Psoas muscle (tissue), 8 donors: ENCODE measurements around the gene QKI. TPM values are rescaled to one million over a fixed set of nuclear protein-coding genes. Genes with fewer than 3 reads are reported as not detected.

Source experiments
- ATAC-seq, 4 donors: fragments of 200-7000 bp; cut with Tn5 transposase; one replicate each; pipeline ENCODE4 v1.9.1; 2020; ENCODE audit warnings: moderate library complexity in 3 of 4, mild to moderate bottlenecking in 2 of 4
- DNase-seq, 2 donors: peaks; one replicate each; pipeline ENCODE4 v3.0.0-alpha.2; 2020
- H3K27ac ChIP-seq: fragments of 200-600 bp; one replicate; pipeline ENCODE4 v1.8.0; 2022
- H3K27me3 ChIP-seq, 3 donors: fragments of 200-600 bp in 1 of 3; one replicate each; pipeline versions ENCODE4 v1.6.1 to v1.8.0; 2013 to 2022; ENCODE audit warnings: low read length in 2 of 3, mild to moderate bottlenecking in 2 of 3, moderate library complexity in 1 of 3; ENCODE audit not compliant: insufficient read depth in 3 of 3
- H3K36me3 ChIP-seq, 2 donors: fragments of 200-600 bp in 1 of 2; one replicate each; pipeline versions ENCODE4 v1.6.1 to v1.8.0; 2013 to 2022; ENCODE audit warnings: low read depth in 1 of 2, mild to moderate bottlenecking in 1 of 2, moderate library complexity in 1 of 2; ENCODE audit not compliant: insufficient read depth in 1 of 2
- H3K4me1 ChIP-seq: fragments of 200-600 bp; one replicate; pipeline ENCODE4 v1.8.0; 2022
- H3K4me3 ChIP-seq: fragments of 200-600 bp; one replicate; pipeline ENCODE4 v1.8.0; 2022; ENCODE audit warnings: mild to moderate bottlenecking
- H3K9me3 ChIP-seq: fragments of 200-600 bp; one replicate; pipeline ENCODE4 v1.8.0; 2022
- WGBS, 3 donors: extraction: QIAGEN DNeasy Blood & Tissue Kit; methylation state at CpG; one replicate each; pipeline versions ENCODE4 v1.1.6 to v1.1.7; 2013; 5-methylcytosine and 5-hydroxymethylcytosine counted together
- intact Hi-C, 2 donors: fragments of 100-400 bp; cut with DNase I; formaldehyde crosslinking; loops; one replicate each; pipeline versions ENCODE4 v1.11.0 to v1.14.2; 2022
- polyA plus RNA-seq, 3 donors: library from polyadenylated mRNA; stranded (reverse); fragments of 200-250 nt; gene quantifications; one replicate each; pipeline ENCODE4 v1.2.3, GENCODE V29; 2013
- total RNA-seq, 4 donors: library from RNA; stranded (reverse); fragmentation: NEBNext Ultra II Directional in 2 of 4; extraction: Animal tissue kit (Norgen Biotek cat#: 25700) in 2 of 4; gene quantifications; one replicate each; pipeline versions ENCODE4 v1.2.1 to v1.2.4, GENCODE V29; 2021 to 2023
- TF ChIP-seq, protein P1 (sequence below): fragments of 200-600 bp; IDR thresholded peaks from one replicate; pipeline ENCODE4 v1.8.0; 2022; ENCODE audit warnings: antibody characterized with exemption
- donor health status: healthy with polysubstance abuse.
- donor health status: DM: no; HTN: no; CAD: no; lungs with moderate emphysema.
- donor health status: Bipolar disorder and iron deficiency.
- donor health status: healthy.
- donor health status: DM: yes; HTN: yes; CAD: no.
- donor health status: DM: no; HTN: no; CAD: no.
- donor health status: DM: no; HTN: no; CAD: no.
- donor health status: DM: yes; HTN: yes; CAD: no.

Gene QKI
- total and polyA plus RNA-seq, 7 donors = 62.0 to 421 (median 275) TPM

DNA sequence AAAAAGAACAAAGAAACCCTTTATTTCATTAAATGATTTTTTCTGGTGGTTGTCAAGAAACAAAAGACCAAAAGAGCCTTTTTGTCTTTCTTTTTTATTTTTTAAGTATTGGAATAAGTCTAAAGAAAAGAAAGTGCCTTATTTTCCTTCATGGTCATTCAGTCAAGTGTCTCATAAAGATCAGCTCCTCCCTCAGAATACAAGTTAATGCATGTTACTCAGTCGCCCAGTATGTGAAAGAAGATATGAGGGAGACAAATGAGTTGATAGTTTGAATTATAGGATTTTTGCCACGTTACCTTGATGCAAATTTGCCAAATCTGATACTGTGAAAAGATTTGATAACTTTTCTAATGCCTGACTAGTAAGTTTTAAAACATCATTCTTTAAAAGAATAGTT, 157.2 kb downstream of the QKI start:
- intact Hi-C loops = no loop called here
- Histone ChIP-seq H3K4me1 (peaks cover 49% of the 10 kb centered on the region), H3K9me3 (no peaks in the 10 kb centered on the region), H3K27ac (peak overlapping the region; percentile 60), H3K4me3 (no peak overlapping the region), H3K36me3 (peaks cover 0 to 58% of the 10 kb centered on the region in 2 donors), H3K27me3 (no peaks in the 10 kb centered on the region)
- no peak for ATAC-seq
- TF ChIP-seq, protein P1, sequence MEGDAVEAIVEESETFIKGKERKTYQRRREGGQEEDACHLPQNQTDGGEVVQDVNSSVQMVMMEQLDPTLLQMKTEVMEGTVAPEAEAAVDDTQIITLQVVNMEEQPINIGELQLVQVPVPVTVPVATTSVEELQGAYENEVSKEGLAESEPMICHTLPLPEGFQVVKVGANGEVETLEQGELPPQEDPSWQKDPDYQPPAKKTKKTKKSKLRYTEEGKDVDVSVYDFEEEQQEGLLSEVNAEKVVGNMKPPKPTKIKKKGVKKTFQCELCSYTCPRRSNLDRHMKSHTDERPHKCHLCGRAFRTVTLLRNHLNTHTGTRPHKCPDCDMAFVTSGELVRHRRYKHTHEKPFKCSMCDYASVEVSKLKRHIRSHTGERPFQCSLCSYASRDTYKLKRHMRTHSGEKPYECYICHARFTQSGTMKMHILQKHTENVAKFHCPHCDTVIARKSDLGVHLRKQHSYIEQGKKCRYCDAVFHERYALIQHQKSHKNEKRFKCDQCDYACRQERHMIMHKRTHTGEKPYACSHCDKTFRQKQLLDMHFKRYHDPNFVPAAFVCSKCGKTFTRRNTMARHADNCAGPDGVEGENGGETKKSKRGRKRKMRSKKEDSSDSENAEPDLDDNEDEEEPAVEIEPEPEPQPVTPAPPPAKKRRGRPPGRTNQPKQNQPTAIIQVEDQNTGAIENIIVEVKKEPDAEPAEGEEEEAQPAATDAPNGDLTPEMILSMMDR = no peak
- no peak for DNase-seq
- WGBS, 3 donors = 67 to 94% (median 68%) methylated on average over 2 of the region's 2 CpGs

DNA sequence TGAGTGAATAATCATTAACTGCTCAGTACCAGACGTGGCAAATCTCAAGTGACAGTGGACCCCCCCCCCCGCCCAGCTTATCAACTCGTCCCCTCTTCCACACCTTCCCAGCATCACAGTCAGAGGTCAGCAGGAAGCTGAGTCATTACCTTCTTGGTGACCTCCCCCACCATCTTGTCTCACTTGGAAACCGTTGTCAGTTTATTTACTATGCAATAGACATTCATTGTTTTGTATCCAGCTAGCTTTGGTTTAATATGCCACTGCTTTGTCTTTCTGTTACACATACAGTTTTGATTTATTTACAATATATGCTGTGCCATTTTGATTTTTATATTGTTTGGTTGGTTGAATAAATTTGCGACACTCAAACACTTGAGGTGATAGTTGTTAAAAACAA, 158.1 kb downstream of the QKI start:
- peak overlapping the region; percentile 60 for H3K27ac ChIP-seq
- H3K36me3 ChIP-seq = peaks cover 0 to 51% of the 10 kb centered on the region in 2 donors
- H3K27me3 ChIP-seq = no peaks in the 10 kb centered on the region
- no peak for DNase-seq
- WGBS, 3 donors = 55 to 64% (median 62%) methylated on average over 5 of the region's 5 CpGs
- peak; percentile 26 to 58 (median 39) for ATAC-seq
- H3K4me3 ChIP-seq = no peak overlapping the region
- intact Hi-C loops = no loop called here
- peaks cover 58% of the 10 kb centered on the region for H3K4me1 ChIP-seq
- no peaks in the 10 kb centered on the region for H3K9me3 ChIP-seq
- TF ChIP-seq, protein P1 = no peak

DNA sequence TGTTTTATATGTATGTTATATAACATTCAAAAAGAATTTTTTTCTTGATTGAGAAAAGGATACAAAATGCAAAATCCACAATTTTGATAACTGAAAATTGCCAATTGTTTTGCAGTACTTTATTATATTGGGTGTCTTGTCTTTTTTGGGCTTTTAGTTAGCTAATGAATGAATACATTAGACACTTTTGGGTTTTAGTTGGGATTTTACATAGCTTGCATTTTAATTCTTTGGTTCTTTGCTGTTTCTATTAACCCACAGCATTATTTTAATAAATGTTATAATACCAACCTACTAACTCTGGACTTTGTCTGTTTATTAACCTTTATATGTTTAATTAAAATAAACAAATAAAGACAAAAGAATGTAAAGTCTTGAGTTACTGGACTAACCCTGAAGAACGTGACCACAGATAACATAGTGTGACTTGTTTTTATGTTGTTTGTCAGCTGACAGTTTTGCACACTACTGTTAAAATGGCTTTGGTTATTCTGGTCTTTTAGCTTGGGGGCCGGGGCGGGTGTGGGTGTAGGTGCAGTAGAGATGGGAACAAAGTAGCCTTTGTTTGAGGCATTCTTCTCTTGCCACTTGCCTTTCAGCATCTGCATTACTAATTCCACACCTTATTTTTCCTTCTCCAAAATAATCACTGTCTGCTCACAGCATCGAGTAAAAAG, 159.1 kb downstream of the QKI start:
- intact Hi-C loops = no loop called here
- Histone ChIP-seq H3K4me1 (peaks cover 64% of the 10 kb centered on the region), H3K4me3 (no peak overlapping the region)

DNA sequence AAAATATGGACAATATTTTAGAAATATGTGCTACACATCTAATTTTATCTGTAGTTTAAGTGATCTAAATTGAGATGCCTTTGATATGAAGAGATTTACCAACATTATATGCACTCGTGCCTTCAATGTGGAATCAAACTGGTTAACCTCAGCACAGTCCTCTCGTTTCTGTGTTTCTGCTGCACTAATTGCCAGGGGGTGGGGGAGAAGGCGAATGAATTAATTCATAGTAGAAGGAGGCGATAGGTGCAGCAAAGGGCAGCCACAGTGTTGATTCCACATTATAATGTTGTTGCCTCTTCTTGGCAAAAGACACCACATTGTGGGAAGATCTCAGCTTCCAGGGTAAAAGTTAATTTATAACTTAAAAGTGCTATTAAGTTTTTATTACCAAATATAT, 161.6 kb downstream of the QKI start:
- no peaks in the 10 kb centered on the region for H3K27me3 ChIP-seq
- peak overlapping the region; percentile 83 for H3K27ac ChIP-seq
- no peaks in the 10 kb centered on the region for H3K9me3 ChIP-seq
- no peak overlapping the region for H3K4me3 ChIP-seq
- no peak for DNase-seq
- 43 to 68% (median 50%) methylated on average over 4 of the region's 4 CpGs for WGBS, 3 donors
- no peak for ATAC-seq
- H3K4me1 ChIP-seq = peaks cover 68% of the 10 kb centered on the region
- TF ChIP-seq, protein P1 = no peak
- H3K36me3 ChIP-seq = peaks cover 0 to 35% of the 10 kb centered on the region in 2 donors
- intact Hi-C loops = loop anchor here in 1 of 2 donors (5.0 kb wide), 1 partner anchor 149 kb away; no protein-coding TSS in a partner anchor

More for the DNA sequence above, 159.1 kb downstream of the QKI start:
- DNase-seq = no peak
- WGBS, 3 donors = 68 to 77% (median 69%) methylated on average over 4 of the region's 4 CpGs
- ATAC-seq = no peak
- TF ChIP-seq, protein P1 = no peak
- Histone ChIP-seq H3K27me3 (no peaks in the 10 kb centered on the region), H3K36me3 (peaks cover 0 to 48% of the 10 kb centered on the region in 2 donors), H3K27ac (peak overlapping the region; percentile 60), H3K9me3 (no peaks in the 10 kb centered on the region)
